HG03432 (cell line): Measurements from ENCODE around the gene RTN4.
"Not testable (repeated sequence)": the region's sequence is repeated elsewhere in the genome, so short reads cannot be mapped to it uniquely, and the experiment has no call there.

Experiments
- ATAC-seq: cut with Tn5 transposase; IDR thresholded peaks from one replicate; pipeline ENCODE4 v1.9.1; 2021; ENCODE audit warnings: mild to moderate bottlenecking, moderate library complexity; ENCODE audit not compliant: unreplicated experiment

RTN4 gene

DNA sequence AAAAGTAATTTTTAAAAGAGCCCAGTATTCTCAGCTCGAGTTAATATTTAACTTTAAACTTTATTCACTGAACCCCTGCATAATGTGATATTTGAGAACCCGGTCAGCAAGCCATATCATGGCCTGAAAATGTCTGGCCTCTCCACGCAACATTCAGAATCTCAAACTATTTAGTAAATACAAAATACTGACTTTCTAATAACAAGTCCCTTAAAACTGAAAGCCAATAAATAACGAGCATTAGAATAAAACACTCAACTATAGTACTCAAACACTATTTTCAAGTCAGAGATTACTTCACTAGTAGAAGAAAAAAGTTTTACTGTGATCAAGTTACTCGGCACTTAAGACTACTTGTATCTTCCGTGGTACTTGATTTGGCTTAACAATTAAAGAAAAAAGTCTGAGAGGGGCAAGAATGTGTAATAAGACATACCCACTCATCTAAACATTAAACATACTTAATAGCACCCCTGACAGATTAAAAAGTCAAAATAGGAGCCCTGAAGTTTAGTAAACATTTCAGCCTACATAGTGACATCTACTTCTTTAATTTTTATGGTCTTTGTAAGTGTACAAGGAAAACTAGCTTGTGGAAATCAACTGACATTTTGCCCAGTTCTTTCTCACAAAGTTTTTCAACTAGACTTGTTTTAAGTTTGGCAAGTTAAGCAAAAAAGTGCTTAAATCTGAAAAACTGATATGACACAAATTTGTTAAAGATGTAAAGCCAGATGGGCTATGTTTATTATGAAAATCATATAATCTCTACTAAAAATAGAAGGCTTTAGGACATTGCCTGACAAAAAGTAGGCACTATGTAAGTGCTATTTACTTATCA is 38.2 kb downstream of the RTN4 start:
- no peak for ATAC-seq

GRCh38 chr2:55010915-55011314 is 39.3 kb downstream of the RTN4 start:
- peak; percentile 30 for ATAC-seq

- peak; percentile 91 for ATAC-seq
Measured at GRCh38 chr2:55010149-55010591, 40.1 kb downstream of the RTN4 start.

DNA sequence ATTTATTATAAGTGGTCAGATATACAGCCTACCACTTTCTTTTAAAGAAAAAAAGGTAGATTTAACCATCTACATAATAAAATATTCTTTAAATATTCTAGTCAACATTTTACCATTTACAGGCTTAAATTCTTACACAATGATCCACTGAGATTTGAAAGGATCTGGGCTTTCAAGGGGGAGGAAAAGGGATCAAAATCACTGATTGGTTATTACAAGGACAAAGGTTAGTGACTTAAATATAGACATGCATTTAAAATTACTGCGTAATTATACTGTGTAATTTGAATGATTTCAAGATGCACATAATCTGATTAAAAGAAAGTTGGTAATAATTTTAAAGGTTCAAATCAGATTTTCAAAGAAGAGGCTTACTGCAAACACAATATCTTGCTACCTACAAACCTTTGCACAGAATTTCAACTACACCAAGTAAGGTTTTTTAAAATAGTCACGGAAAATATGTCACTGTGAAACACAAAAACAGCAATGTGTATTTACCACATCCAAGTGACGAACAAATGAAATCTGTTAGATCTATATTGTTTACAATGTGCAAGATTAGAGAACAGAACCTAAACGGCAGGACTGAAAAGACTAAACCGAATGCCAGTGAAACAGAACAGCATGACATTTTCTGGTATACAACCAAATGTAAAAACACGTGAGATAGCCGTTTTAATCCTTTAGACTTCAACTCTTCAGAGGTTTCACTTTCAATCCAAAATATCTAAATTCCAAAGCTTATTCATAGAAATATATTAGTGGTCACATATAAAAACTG is 40.8 kb downstream of the RTN4 start:
- ATAC-seq: peak; percentile 15

DNA sequence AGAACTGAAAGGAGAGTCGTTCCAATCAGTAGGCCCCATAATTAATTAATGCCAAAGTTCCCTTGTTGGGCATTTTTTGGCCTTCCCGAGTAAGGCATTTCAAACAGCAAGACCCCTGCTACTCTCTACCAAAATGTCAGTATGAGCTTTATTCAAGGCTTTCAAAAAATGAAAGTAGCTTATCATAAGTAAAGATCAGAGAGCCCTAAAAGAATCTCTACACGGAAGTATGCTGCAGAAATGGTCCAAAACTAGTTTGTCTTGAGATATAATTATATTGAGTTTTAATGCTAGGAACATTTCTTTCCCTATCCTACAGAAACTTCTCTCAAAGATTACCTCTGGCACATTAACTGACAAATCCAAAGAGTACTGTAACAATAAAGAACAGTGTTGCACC is 43.9 kb downstream of the RTN4 start:
- ATAC-seq: no peak

DNA sequence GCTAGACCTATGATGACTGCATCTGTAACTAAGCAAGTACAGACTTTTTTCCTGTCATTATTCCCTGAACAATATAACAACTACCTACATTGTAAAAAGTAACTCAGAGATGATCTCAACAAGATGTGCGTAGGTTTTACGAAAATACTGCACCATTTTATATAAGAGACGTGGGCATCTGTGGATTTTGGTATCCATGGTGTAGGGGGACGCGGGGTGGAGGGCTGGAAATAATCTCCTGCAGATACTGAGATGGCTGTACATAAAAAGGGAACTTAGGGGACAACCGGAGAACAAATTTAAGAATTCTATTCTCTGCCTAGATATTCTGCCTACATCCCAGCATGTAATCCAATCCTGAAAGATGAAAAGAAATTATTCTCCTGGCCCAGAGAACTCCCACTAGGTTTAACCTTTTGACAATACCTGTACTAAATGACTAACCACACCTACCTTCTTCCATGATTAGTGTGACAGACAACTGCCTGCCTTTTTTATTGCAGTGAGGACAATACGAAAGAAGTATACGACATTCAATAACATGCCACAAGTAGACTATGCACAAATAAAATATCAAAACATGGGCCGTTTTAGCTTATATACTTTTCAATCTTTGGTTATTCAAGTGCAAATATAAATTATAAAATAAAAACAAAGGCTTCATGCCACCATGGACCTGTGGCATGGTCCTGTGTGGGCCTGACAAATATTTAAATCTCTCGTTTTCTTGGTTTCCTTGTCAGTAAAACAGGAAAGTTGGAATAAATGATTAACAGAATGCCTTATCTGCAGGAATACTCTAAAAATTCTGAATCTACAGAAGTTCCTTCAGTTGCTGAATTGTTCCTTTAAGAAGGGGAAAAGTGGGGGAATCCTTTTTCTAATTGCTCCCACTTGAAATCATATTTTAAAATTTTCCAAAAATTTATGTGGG is 46.3 kb downstream of the RTN4 start:
- ATAC-seq: no peak

DNA sequence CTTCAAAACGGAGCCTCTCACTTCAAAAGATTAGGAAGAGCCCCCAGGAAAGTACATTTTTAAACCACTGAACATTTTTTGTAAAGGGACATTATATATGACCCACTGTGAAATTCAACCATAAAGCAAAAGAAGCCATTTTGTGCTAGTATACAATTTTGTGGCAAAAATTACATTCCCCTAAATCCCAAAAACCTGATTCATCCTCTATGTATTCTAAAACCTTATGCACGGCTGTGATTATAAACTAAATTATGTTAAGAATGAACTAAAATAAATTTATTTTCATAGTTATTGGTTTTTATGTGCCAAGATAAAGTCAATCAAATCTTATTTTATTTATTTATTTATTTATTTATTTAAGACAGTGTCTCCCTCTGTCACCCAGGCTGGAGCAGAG is 48.5 kb downstream of the RTN4 start:
- no peak for ATAC-seq

DNA sequence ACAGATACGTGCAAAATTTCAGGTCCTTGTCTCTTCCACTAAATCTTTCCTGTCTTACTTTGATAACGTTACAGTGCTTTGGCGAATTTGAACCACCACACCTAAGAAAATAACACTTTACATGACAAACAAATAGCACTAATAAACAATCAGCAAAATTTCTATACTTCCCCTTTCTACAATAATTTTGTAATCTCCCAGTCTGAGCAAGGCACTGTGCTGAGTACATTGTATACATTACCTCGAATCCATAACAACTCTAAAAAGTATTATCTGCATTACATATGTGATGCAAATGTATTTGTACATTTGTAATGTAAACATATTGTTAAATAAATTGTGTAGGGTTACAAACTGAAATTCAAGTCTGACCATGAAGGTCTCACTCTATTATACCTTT is 49.9 kb downstream of the RTN4 start:
- ATAC-seq: no peak

- peak; percentile 65 for ATAC-seq
Measured at GRCh38 chr2:54999182-54999581, 51.1 kb downstream of the RTN4 start.

DNA sequence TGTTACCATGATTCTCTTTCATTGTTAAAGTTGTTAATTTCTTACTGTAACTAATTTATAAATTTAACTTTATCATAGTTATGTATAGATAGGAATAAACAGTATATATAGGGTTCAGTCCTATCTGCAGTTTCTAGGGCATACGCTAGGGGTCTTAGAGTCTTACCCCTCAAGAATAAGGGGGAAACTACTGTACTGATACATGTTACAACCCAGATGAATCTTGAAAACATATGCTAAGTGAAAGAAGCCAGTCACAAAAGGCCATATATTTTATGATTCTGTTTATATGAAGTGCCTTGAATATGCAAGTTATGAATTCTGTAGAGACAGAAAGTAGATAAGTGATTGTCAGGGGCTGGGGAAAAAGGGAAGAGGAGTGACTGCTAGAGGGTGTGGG is 52.4 kb downstream of the RTN4 start:
- no peak for ATAC-seq

DNA sequence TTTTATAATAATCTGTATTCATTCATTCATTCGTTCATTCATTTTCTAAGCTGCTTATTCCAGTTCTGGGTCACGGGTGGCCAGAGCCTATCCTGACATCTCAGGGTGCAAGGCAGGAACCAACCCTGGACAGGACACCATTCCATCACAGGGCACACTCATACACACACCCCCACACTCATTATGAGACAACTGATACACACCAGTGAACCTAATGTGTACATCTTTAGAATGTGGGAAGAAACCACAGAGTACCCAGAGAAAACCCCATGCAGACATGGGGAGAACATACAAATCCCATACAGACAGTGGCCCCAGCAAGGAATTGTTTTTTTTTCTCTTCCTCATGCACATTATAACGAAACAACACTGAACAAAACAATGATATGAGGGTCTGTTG is 54.7 kb downstream of the RTN4 start:
- peak; percentile 59 for ATAC-seq

DNA sequence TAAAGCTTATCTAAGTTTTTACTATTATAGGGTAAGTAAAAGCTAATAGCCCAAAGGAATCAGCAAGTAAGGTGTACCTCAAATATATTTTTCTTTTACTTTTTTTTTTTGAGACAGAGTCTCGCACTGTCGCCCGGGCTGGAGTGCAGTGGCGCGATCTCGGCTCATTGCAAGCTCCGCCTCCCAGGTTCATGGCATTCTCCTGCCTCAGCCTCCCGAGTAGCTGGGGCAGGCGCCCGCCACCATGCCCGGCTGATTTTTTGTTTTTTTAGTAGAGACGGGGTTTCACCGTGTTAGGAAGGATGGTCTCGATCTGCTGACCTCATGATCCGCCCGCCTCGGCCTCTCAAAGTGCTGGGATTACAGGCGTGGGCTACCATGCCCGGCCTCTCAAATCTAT is 59.6 kb downstream of the RTN4 start:
- ATAC-seq: not testable (repeated sequence)

- ATAC-seq: no peak
Measured at GRCh38 chr2:54988612-54989011, 61.6 kb downstream of the RTN4 start.

DNA sequence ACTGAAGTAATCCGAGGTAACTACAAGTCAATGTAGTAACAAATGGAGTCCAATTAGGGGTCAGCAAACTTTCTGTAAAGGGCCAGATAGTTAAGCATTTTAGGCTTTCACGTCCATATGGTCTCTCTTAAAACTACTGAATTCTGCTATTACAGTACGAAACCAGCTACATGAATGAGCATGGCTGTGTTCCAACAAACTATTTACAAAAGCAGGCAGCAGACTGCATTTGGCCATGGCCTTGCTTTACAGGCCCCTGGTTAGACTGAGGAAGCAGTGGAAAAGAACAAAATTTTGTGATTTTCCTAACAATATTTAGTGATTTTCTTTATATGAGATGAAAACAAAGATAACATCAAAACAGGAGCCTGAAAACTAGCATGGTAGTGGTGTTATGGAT is 64.0 kb downstream of the RTN4 start:
- no peak for ATAC-seq

GRCh38 chr2:54984476-54984875 is 65.8 kb downstream of the RTN4 start:
- ATAC-seq: no peak

- ATAC-seq: no peak
Measured at GRCh38 chr2:54983345-54984220, 66.7 kb downstream of the RTN4 start.

- ATAC-seq: no peak
Measured at GRCh38 chr2:54981385-54981784, 68.9 kb downstream of the RTN4 start.

DNA sequence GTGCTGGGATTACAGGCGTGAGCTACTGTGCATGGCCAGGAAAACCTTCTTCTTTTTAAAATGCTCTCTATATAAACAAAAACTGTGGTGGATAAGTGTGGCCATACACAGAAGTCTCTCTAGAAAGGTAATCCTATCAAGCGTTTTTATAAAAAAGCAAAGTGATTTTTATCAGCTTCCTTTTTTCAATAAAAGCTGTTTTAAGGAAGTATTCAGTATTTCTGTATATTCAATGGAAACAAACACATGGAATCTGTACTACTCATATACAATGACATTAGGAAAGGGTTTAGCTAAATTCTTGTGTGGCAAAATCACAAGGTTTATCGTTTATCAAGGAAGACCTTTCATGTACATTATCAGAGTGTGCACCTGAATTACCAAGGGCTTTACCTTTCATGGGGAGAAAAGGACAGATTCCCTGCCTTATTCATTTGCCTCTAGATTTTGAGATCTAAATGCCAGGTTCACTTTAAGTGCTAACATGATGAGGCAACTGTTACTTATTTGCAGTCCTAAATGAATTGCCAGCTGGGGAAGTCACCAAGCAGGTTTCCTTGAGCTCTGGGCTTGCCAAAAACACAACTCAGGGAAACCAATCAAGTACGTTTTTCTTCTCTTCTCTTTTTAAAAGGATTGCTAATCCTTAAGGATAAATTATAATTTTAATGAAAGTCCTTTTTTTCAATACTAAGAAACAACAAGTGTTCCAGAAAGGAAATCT is 70.8 kb downstream of the RTN4 start:
- no peak for ATAC-seq

DNA sequence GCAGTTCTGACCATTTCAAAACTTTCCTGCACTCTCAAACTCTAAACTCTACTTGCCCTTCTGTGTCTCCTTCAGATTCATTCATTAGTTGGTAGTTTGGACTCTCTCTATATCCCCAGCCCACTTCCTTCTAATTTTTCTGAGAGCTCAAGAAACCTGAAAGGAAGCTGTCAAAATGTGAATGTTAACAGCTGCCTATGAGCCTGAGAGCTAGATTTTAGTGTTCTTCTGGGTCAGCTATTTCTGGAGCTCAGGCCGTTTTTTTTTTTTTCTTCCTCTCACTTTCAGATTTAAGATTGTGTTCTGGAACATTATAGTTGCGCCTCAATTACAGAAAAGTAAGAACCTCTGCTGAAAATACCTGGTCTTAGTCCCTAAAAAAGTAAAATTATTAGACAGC is 73.1 kb downstream of the RTN4 start:
- ATAC-seq: peak; percentile 99
